Occipital lobe (tissue), 2 donors: ENCODE data around the gene BCL2. TPM values are rescaled to one million over a fixed set of nuclear protein-coding genes. Genes with fewer than 3 reads are reported as not detected.

Source experiments
- DNase-seq: peaks from one replicate; lab custom pipeline; 2025; lab: John Stamatoyannopoulos, UW
- total RNA-seq: library from RNA; depleted of rRNA; stranded (reverse); fragments of >200 nt; gene quantifications from one replicate; pipeline ENCODE4 v1.2.3, GENCODE V29; 2014

Gene BCL2
- total RNA-seq, 1 donor from 2014 or later = 30.6 TPM

DNA sequence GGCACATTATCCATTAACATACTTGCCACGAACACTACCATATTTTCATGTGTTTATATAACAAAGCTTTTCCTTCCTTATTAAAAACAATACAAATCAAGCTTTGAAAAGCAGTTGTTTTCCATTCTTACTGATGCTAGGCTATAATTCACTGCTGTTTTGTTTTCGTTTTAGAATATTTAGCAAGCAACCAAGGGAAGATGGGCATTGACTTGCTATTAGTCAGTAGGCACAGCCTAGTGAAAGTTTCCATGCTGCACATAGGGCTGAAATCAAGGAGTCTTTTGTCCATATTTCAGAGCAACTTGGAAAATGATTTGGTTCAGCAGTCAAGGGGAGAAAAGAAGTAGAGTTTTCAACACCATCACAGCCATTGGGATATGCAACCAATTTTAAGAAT is 31.3 kb downstream of the BCL2 start:
- DNase-seq = no peak

DNA sequence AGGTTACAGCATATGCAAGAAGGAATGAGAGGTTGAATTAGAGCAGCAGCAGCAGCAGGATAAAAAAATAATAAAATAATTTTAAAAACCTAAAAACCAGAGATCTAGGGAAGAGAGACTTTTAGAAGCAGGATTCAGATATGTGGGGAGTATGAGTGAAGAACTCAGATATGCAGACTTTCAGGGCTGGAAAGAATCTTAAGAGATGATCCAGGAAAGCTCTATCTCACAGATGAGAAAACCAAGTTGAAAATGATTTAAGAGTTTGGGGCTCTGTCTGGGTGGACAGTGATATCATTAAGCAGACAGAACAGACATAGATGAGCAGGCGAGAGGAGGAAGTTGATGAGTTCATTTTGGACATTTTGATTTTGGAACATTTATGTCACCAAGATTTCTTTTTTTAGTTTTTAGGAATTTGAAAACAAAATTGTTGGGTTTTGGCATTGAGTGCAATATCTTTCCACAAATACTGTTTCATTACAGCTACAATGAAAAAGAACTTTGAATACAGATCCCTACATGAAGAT is 31.8 kb downstream of the BCL2 start:
- no peak for DNase-seq

DNA sequence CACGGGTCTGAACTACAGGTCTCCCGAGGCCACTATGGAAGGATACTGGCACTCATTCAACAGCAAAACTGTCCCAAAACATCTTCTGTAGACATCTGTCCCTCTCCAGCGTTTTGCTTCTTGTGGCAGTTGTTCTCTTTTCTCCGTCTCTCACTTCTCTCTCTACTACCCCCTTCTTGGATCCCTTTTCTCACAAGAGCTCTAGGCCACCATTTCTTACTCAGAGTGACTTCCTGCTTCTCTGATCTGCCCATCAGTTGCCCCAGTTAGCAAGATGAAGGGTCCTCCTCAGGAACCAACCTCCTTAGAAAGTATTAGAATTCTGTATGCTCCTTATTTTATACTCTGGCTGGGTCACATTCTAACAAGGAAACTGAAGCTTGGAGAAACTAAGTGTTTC is 32.6 kb downstream of the BCL2 start:
- DNase-seq = no peak

DNA sequence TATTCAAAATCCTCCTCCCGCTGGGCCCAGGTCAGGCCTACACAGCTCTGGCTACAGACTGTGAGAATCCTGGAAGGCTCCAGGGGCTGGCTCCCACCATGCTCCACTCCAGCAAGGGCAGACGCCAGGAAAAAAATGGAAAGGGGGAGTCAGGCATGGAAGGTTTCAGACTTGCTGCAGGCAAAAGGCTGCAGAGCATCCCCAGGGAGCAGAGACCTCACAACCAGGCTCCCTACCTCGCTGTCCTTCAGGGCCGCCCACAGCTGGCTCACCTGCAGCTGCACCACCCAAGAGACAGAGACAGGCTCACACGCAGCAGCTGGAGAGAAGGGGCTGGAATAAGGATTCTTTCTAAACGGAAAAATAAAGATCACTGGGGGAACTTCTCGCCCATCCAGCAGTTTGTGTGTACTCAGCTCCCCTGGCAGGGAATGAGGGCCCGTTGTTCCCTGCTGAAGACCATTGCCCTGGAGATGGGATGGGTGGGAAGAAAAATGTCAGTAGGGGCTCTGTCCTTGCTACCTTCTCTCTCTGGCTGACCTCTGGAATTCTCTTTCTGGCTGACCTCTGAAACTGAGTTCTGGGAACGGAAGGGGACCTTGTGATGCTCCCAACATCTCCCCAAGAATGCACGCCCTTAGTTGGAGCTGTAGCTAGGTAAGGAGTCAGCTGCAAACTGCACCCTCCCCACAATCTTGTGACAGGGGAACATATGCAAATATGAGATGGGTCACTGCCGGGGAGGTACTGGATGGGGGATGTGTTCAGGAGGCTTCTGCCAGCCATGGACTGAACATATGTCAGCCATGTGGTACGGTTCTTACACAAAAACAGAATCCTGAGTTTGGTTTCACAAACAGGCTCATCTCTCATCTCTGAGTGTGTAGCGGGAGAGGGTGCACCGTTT is 34.5 kb downstream of the BCL2 start:
- no peak for DNase-seq

DNA sequence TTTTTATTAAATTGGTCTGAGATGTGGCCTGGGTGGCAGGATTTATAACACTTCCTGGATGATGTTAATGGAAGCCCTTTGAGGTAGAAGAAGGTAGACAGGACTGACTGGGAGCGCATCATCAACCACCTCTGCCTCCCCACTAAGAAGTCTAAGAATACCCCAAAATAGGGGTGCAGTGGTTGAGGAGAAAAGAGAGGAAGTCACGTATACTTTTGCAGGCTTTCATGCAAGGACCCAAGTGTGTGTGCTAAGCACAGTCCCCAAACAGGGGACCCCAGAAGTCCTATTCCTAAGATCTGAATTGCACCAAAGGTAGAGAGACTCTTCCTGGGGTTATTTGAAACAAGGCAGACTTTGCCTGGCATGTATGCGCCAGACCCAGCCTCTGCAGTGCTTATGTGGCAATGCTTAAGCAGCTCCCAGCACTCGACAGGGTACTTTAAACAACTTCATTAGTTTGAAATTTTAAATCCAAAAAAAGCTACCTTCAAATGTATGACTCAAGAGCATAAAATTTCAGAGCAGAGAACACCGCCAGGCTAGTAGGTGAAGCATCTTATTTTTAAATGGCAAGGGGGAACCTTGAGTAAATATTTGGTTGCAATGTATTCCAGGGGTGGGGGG is 35.3 kb downstream of the BCL2 start:
- no peak for DNase-seq

DNA sequence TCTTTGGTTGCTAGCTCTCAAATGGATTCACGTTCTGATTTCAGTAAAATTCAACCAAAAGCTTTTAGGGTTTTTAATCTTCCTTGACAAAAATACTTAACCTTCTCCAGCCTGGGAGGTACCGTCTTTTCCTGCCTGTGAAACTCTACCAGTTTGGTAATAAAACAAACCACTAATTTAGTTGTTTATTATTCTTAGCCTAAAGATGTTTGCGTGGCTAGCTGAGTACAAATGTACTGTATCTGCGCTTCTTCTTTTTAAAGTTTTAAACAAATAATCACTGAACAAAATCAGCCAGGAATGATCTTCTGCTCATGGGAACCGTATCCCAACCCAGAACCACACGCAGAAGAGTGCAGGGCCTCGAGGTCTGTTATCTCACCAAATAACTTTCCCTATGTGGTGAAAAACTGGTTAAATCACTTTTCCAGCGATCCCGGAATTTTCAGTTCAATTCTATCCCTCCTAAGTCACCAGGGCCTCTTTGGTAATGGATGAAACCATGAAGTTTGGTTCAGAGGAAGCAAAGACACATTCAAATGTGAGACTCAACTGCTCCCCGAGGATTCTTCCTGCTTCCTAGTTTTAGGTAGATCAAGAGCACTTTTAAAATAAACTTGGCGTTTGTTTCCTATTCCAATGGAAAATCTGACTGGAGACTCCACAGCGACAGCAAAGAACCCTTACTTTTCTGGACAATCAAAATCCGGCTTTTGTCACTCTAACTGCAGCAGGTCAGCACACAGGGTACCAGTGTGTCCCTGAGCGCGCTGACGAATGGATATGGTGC is 36.1 kb downstream of the BCL2 start:
- no peak for DNase-seq

DNA sequence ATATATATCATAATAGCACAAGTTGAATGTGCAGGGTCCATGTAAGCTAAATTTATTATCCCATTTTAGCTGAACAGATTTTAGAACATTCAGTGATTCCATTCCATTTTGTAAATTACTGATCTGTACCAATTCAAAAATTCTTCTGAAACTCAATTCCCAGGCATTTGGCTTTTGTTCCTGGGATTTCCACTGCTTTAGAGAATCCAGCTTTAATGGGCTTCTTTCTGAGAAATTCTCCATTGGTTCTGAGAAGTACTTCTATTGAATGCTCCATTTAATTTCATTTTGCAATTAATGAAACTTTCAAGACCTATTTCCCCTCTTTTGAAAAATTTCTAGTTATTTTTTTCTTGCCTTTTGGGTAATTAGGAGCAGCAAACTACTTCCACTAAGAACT is 36.8 kb downstream of the BCL2 start:
- DNase-seq = no peak

DNA sequence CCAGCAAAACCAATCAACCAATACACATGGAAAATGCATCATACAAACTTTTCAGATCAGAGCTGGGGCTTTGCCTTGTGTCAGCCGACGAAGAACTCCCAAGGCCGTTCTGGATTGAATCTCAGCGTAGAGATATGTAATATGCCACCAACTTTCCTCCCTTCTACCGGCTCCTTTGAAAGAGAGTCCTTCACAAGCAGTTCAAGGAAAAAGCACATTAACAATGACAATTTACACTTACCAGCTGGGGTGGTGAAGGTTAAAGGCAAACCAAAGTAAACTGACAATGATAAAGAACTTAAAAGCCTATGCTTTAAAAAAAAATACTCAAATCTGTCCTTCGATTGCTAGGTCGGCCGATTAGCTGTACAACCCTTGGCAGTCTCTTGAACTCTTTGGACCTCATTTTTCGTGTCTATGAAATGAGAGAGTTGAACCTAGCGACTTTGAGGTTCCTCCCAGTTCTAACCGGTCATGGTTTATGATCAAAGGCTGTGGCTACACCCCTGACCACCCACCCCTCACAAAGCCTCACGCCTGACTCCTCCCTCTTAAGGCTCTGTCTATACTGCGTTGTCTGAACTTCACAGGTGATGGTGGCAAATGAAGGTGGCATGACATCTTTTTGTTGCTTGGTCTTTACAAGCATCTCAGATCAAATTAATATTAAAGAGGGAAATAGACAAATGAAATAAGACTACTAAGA is 46.2 kb downstream of the BCL2 start:
- no peak for DNase-seq

DNA sequence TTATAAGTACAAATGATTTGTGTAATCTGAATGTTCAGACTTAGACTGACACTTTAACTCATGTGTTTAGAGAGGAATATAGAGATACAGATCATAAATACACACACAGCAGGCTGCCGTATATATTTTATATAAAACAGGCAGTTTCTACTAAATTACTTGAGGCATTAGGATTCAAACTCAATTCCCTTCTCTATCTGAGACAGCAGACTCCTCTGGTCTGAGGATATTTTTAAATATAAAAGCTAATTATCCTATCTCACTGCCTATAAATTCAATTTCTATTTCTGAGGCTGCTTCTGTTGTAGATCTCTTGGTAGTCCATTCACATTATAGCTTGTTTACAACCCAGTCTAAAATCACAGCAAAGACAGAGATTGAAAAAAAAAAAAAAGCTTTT is 46.9 kb downstream of the BCL2 start:
- DNase-seq = no peak

DNA sequence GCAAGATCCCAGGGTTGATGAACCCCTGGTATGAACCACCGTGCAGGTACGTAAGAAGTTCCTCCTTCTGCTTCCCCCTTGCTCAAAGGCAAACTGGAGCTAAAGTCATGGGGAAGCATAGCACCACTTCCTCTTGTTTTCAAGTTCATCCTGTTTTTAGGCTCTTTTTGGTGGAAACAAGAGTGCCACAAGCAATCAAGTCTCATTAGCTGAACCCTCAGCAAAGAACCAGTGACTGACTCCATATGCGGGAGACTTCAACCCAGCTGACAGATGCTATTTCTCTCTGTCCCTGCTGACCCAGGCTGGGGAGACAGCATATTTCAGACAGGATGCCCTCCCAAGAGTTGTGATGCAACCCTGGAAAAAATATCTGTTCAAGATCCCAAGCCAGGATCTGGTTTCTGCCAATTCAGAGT is 47.7 kb downstream of the BCL2 start:
- DNase-seq = no peak

DNA sequence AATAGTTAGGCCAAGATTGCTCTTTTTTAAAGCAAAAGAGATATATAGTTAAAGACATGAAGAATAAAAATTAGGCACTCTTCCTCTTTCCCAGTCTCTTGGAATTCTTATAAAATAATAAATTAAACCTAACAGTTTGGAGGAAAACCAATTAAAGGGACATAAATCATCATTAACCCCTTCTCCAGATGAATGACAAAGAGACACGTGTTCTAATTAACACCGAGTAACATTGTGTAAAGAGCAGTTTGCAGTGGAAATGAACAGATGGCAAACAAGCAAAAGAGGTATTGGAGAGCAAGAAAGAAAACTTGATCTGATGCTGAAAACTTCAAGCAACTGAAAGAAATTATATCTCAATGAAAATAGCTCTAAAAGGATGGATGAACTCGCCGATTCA is 48.4 kb downstream of the BCL2 start:
- DNase-seq = no peak

DNA sequence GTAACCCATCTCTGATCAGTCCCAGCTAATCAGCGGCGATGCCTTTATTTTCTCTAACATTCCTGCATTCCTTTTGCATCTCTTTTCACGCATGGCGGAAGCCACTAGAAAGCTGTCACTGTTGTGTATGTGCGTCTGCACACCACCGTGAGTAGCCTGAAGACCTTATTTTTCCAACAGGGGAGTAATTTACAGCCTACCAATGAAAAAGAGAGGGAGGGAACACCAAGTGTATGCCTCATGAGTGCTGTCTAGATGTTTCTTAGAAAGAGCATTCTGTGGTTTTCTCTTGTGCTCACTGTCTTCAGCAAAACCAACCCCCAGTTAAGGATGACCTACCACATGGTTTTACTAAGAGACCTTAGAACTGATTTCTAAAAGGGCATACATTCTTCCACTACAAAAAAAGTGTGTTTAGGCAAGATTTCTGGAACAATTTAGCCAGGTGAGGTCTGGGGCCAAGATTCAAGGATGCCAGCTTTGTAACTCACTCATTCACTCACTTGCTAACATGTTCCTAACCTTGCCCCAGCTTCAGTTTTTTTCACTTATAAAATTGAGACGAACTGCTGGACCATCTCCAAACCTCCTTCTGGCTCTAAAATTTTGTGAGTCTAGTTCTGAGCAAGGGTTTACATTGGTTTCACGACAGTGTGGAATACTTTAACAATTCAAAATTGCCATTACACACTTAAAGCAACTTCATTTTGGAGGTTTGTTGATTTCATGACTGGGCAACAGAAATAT is 51.4 kb downstream of the BCL2 start:
- DNase-seq = no peak

DNA sequence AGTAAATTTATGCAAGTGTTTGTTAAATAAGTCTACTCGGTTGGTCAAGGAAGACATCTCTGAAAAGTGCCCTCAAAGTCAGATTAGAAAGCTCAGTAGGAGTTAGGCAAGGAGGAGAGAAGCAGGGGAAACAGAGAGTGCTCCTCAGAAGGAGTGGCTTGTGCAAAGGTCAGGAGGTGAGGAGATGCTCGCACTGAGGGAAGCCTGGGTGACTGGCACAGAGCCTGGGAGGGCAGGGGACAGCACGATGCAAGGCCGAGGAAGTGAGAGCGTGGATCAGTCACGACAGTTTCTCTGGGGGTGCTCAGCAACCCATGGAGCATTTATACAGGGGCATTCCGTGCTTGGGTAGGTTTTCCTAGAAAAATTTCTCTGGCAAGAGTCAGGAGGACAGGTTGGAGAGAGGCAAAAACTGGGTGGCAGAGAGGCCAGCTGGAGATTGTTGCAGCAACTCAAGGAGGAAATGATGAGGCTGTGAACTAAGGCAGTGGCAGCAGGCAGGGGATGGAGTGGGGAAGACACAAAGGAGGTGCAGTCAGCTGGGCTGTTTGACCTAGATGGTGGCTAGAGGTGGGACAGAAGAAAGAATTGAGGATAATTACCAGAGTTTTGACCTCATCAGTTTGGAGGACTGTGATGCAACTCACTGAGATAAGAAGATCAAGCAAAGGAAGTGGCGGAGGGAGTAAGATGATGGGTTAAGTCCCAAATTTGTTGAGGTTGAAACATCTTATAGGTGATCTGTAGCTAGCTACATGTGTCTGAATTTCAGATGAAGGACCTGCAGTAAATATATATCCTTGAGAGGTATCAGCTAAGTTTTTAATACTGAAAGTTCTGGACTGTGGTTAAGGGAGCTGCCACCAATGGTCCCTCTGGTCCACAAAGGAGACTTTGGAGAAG is 52.4 kb downstream of the BCL2 start:
- DNase-seq = no peak

DNA sequence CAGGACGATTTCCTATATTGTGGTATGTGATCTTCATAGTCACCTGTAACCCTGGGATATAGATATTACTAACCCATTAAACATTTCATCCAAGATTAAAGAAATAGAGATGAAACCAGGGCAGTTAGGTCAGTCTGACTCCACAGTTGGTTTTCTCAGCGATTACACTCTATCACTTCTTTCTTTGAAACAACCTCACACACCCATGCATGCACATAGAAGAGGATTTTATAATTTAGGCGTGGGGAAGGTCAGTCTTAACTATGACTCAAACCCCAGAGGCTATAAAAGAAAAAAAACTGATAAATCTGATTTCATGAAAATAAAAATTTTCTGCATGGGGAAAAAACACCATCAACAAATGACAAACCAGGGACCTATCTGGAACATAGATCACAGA is 54.2 kb downstream of the BCL2 start:
- no peak for DNase-seq

DNA sequence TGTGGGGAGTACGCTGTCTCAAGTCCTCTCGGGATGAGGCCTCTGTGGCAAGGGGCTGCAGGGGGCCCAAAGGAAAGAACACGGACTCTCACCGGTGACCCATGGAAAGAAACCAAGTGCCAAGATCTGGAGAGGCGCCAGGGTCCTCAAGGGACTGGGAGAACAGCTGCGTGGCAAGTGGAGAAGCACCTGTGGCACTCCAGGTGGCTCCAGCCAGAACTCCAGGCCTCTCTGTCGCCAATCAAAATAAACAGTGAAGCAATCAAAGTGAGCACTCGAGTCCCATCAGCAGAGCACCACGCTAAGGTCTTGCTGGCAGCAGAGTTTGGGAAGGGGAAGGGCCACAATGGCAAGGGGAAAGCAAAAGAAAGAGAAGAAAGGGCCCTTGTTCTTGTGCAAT is 54.7 kb downstream of the BCL2 start:
- DNase-seq = no peak

DNA sequence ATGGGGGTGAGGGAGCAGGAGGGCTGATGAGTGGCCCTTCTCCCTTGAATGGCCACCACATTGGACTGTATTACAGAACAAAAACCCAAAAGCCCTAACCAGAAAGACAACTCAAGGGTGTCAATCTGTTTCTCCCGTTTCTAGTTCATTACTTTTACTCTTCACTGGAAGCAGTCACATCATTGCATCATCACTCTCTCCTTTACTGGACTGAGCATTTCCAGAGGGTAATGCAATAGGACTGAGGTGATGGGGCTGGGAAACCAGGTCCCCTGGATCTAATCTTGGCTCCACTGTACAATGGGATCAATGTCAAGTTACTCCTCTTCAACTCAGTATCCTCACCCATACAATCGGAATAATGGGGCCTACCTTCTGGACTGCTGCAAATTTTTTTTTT is 56.1 kb downstream of the BCL2 start:
- DNase-seq = no peak

DNA sequence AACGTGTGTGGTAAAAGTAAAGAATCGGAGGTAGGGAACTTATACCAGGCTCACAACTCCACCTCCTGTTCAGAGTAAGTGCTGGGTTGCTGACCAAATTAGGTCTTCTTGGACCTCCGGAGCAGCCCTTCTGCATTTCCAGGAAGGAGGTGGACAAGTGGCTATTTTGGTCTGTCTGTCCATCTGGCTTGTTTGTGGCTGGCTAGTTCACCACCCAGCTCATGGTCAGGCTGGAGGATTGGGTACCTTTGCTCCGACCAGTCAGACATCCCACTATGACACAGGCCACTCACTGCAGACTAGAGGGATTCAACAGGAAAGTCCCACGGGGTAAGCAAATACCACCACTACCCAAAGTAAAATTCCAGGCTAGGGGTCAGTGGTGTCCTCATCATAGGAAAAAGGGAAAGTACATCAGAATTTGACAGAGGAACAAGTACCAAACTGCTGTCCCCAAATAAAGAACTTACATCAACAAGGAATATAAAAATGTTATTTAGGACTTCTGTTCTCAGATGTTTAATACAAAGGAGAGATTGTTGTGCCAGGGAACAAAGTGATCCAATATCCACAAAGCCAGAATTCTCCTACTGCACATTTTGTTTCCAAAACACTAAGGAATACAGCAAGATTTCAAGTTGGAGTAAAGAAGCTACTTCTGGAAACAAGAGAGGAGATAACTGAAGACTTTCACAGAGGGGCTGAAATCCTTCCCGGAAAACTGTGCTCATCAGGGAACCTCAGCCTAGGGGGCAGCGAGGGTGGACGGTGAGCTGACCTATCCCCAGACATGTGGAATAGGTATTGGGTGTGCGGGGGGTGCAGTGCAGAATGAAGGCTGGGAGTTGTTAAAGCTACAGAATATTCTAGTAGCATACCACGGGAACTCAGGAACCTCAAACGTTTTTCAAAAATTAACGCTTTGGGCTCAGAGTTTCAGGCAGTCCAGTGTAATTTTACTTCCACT is 56.9 kb downstream of the BCL2 start:
- no peak for DNase-seq

DNA sequence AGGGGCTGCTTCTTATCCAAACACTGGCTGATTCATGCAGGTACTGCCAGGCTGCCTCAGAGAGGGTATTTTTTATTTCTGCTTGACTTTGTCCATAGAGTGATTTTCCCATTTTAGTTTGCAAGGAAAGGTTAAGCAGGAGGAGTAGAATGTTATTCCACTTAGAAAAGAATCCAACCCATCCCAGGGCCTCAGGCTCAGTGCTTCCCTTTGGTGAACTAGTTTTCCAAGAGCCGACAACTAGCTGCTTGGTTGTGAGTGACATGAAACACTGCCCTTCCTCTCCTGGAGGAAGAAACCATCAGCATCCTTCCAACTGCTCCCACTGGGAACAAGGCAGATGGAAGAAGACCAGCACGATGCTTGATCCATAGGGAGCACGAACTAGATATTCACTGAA is 58.5 kb downstream of the BCL2 start:
- DNase-seq = no peak

DNA sequence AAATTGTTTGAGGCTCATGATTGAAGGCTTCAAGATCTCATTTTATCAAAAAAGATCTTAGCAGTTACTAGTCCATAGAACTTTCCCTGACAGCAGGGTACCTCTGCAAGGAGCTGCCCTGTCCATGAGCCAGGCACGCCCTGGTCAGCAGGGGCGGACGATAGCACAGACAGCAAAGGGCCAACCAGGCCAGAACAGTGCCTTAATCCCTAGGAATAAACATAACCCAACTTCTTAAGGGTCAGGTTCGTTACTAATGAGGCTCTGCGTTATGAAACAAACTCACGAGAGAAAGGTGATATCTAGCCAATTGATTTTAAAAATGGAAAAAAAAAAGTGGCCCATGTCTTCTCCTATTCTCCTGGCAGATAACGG is 59.2 kb downstream of the BCL2 start:
- DNase-seq = no peak
